GM10266 (cell line): ENCODE data around the gene LYPD6B.

ENCODE experiments used
- DNase-seq: peaks from one replicate; pipeline ENCODE4 v3.0.0; 2012; ENCODE audit errors: extremely low spot score
- TF ChIP-seq, protein P1 (sequence below): IDR thresholded peaks from 2 replicates; pipeline ENCODE4 v1.5.1; 2012; ENCODE audit warnings: mild to moderate bottlenecking, low read depth; ENCODE audit not compliant: control insufficient read depth, insufficient read depth; ENCODE audit errors: missing control alignments

The LYPD6B gene

DNA sequence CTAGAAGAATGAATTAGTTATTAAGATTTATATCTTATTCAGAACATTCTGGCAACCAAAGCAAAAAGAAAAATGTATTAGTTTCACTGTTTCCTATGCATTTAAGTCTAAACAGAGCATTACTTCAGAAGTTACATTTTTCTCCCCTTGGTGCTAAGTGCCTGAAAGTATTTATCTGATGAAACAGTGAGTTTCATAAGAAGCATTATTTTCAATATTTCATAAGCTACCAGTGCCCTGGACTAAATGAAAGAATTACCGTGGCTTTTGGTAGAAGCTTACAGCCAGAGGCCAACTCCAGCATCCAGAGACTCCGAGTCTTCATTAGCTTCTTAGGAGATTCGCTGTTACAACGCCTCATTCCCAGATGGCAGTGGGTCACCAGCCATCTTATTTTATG lies 97.6 kb downstream of the LYPD6B start:
- no peak for DNase-seq
- TF ChIP-seq, protein P1, sequence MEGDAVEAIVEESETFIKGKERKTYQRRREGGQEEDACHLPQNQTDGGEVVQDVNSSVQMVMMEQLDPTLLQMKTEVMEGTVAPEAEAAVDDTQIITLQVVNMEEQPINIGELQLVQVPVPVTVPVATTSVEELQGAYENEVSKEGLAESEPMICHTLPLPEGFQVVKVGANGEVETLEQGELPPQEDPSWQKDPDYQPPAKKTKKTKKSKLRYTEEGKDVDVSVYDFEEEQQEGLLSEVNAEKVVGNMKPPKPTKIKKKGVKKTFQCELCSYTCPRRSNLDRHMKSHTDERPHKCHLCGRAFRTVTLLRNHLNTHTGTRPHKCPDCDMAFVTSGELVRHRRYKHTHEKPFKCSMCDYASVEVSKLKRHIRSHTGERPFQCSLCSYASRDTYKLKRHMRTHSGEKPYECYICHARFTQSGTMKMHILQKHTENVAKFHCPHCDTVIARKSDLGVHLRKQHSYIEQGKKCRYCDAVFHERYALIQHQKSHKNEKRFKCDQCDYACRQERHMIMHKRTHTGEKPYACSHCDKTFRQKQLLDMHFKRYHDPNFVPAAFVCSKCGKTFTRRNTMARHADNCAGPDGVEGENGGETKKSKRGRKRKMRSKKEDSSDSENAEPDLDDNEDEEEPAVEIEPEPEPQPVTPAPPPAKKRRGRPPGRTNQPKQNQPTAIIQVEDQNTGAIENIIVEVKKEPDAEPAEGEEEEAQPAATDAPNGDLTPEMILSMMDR = no peak

DNA sequence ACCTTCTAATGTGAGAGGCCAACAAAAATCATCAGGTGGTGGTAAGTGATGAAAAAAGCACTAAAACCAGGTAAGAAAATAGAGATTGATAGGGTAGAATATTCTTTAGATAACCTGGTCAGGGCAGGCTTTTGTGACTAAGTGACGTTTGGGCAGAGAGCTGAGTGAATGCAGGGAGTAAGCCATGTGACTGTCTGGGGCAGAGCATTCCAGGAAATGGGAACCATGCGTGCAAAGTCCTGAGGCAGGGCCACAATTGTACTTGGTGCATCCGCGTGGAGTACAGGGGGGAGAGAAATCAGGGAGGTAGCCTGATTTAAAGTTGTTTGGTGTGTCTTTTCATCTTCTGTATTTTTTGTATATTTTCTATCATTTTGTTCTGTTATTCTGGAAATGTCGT lies 102.5 kb downstream of the LYPD6B start:
- TF ChIP-seq, protein P1 = no peak
- DNase-seq = no peak

DNA sequence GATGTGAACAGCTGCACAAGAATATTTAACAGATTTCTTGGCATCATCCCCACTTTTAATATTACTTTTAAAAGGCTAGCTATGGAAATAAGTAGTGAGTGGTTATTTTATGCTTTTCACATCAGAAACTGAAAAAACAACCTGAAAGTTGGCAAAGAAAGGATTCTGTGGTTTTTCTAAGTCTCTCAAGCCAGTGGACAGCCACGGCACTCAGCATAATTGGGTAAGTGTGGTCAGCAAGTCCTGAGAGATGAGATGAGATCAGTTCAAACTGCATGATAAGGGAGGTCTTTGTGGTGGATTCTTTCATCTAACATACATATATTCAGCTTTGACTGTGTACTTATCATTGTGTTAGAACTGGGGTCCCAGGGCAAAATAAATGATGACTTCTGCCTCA lies 105.2 kb downstream of the LYPD6B start:
- TF ChIP-seq, protein P1 = no peak
- no peak for DNase-seq

DNA sequence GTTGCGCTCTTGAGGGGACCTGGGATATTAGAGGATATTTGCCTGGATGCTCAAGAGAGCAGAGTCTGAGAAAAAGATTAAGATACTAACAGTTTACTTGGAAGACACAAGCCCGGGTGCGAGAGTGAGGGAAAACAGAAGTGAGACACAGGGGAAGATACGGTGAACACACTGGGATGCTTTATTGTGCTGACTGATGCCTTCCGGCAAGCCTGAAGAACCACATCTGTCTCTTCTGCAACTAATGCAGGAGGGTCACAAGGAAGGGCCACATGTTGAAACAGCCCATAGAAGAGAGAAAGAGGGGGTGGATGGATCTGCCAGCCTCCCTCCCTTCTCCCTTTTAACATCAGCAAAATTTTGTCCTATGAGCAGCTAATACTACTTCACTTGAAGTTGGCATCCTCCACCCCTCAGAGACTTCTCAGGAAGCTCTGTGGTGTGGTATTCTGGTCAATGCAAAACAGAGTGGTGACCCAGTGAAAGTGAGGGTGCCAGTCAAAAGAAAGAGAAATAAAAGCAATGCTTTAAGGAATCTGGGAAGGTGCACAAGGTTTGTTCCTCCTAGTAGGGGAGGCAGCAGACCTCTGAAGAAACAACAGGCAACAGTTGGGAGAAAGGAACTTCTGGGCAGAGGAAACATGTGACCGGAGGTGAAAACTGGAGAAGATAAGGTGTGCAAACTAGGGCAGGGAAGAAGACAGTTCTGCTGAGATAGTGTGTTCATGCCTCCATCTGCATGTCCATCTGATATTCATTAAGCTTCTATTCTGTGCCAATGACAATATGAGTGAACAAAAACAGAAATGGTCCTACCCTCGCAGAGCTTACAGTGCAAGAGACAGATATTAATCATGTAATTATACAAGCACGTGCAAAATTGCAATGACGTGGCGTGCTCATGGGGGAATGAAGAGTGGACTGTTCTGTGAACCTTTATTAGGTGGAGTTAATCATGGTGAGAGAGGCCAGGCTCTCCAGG lies 107.1 kb downstream of the LYPD6B start:
- TF ChIP-seq, protein P1 = no peak
- no peak for DNase-seq

DNA sequence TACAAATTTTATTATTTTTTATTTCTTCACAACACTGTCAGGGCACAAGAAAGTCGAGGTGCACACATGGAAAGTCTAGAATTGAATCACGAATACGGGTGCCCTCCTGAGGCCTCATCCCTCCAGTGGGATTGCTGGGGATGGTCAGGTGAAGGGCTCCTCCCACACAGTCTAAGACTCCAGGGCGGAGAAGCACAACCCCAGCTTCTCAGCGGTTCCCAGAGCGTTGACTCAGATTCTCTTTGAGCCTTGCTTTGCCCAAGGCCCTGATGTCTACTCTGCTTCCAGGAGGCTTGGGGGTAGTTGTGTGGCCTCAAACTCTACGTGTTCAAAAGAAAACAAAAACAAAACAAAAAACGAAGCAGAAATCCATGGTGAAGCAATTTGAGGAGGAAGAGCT lies 108.4 kb downstream of the LYPD6B start:
- TF ChIP-seq, protein P1 = no peak
- DNase-seq = no peak

DNA sequence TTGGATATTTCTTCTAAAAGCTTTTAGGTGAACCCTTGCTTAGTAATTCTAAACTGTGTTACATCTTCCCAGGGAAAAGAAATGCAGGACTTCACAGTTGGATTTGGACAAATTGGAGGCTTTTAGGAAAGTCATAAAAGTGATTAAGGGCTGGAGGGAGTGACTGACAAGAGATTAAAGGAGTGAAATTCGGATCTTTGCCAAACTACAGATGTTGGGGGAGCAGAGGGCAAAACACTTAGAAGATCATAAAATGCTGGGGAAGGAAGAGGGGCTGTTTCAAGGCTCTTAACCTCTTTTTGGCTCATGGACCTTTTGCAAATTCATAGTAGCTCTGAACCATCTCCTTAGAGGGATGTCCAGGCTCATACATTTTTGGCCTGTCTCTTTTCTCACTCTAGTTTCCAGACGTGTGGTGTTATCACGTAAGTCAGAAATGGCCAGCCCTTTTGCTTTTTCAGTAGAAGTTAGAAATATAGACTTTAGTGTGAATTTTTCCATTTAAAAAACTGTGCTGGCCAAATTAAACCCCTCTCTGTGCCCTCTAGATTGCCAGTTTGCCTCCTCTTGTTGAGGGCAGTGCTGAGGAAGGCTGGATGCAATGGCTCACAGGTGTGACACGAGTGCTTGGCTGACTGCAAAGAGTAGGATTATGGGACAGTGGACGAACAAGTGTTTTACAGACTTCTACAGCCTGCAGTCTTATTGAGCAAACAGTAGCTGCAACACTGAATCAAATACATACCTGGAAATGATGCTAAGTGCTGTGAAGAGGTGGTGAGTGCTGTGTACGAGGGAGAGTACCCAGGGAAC lies 109.9 kb downstream of the LYPD6B start:
- TF ChIP-seq, protein P1 = no peak
- DNase-seq = no peak

DNA sequence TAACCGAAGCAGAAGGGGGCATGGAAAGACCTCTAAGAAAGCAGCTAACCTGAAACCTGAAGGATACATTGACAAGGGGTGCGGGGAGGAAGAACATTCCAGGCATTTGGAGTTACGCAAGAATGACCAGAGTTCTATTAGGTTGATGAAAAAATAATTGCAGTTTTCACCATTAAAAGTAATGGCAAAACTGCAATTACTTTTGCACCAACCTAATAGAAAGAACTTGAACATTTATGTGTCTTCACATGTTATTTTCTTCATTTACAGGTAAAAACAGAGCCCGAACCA lies 110.5 kb downstream of the LYPD6B start:
- DNase-seq = no peak
- TF ChIP-seq, protein P1 = no peak
